HG02678 (cell line): Measurements from ENCODE around the gene JMJD8.

Experiments used
- ATAC-seq: cut with Tn5 transposase; IDR thresholded peaks from one replicate; pipeline ENCODE4 v1.9.1; 2021; ENCODE audit warnings: mild to moderate bottlenecking, moderate library complexity; ENCODE audit not compliant: unreplicated experiment

The JMJD8 gene

GRCh38 chr16:684071-684794, at the start of gene JMJD8:
TSS of gene JMJD8 (minus strand) at chr16:684334. CDS start at chr16:684319, 15 bp downstream.
- ATAC-seq: peak; percentile 64

GRCh38 chr16:733382-734207, 49.5 kb upstream of the JMJD8 start:
- ATAC-seq: no peak

GRCh38 chr16:732936-733335, 48.8 kb upstream of the JMJD8 start:
- no peak for ATAC-seq

GRCh38 chr16:732332-732731, 48.2 kb upstream of the JMJD8 start:
- ATAC-seq: no peak

- no peak for ATAC-seq
These were observed 46.8 kb upstream of the JMJD8 start for GRCh38 chr16:730666-731509.

- ATAC-seq: no peak
These were observed 45.9 kb upstream of the JMJD8 start for GRCh38 chr16:729768-730665.

GRCh38 chr16:728890-729744, 45.0 kb upstream of the JMJD8 start:
- ATAC-seq: no peak

GRCh38 chr16:728131-728889, 44.2 kb upstream of the JMJD8 start:
- ATAC-seq: peak; percentile 31

- ATAC-seq: peak; percentile 7
These were observed 43.3 kb upstream of the JMJD8 start for GRCh38 chr16:727291-727977.

GRCh38 chr16:726438-727290, 42.5 kb upstream of the JMJD8 start, which contains the start of the genes CCDC78 and HAGHL:
TSS of gene CCDC78 (minus strand) at chr16:726443. CDS start at chr16:726367, 76 bp downstream.
TSS of gene HAGHL (plus strand) at chr16:727106. CDS start at chr16:727510, 404 bp downstream.
- ATAC-seq: peak; percentile 42

GRCh38 chr16:726188-726437, 42.0 kb upstream of the JMJD8 start:
- ATAC-seq: no peak

- ATAC-seq: no peak
These were observed 41.5 kb upstream of the JMJD8 start for GRCh38 chr16:725463-726187.

GRCh38 chr16:725041-725376, 40.9 kb upstream of the JMJD8 start:
- no peak for ATAC-seq

GRCh38 chr16:724188-725040, 40.3 kb upstream of the JMJD8 start:
- no peak for ATAC-seq

GRCh38 chr16:723695-724094, 39.6 kb upstream of the JMJD8 start:
- ATAC-seq: no peak
